G401.6 (cell line): ENCODE data around the gene SPATS2L.

Experiments
- FAIRE-seq: peaks from 2 replicates; lab custom pipeline; 2012; peaks lifted over from hg19 to GRCh38; lab: Jason Lieb, UNC

SPATS2L gene

GRCh38 chr2:200446612-200447011, 140.1 kb downstream of the SPATS2L start:
- no peak for FAIRE-seq

DNA sequence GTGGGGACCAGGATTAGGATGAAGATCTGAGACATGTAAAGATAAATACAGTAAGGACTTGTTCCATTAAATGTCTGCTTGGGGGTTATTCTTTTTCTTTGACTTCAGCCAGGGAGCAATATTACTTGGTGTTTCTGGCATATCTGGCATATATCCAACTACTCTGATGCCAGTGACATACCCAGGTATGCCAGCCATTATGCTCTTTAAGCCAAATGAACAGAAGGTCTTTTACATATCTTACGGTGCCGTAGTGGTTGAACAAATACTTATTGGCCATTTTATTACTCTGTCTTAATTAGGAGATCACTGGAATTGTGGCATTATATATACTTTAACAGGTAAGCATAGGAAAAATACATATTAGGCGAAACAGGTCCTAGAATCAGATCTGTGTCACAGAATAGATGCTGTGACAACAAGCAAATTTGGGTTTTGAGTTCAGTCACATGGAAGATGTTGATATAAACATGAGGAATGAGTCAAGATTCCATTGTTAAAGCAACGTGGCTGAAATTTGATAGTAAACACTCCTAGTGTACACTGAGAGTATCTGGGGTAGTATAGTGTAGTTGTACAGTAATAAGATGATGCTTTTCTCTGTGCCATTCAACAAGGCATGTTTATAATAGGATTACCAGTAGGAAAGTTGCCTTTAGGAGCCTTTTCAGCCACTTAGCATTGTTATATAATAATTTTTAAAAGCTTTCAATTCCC, 140.8 kb downstream of the SPATS2L start:
- no peak for FAIRE-seq

GRCh38 chr2:200448455-200448854, 142.0 kb downstream of the SPATS2L start:
- no peak for FAIRE-seq

GRCh38 chr2:200449149-200449548, 142.7 kb downstream of the SPATS2L start:
- FAIRE-seq: no peak

- no peak for FAIRE-seq
Measured at GRCh38 chr2:200450288-200450687, 143.8 kb downstream of the SPATS2L start.

GRCh38 chr2:200451511-200451910, 145.0 kb downstream of the SPATS2L start:
- FAIRE-seq: no peak

DNA sequence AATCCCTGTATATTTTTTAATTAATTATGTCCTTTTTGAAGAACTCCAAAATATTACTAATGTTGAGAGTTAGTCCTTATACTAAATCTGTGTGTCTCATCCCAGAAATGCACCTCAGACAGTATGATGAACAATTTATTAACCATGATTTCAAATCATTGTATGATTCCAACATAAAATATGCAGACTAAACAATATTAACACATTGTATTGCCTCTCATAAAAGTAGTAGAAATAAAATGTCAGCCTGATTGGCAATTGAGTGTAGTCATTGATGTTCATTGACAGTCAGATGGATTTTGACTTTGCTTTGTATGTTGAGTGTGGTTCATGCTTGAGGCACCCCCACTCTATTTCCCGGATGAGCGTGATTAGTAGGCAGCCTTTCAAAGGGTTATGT, 145.9 kb downstream of the SPATS2L start:
- FAIRE-seq: no peak

DNA sequence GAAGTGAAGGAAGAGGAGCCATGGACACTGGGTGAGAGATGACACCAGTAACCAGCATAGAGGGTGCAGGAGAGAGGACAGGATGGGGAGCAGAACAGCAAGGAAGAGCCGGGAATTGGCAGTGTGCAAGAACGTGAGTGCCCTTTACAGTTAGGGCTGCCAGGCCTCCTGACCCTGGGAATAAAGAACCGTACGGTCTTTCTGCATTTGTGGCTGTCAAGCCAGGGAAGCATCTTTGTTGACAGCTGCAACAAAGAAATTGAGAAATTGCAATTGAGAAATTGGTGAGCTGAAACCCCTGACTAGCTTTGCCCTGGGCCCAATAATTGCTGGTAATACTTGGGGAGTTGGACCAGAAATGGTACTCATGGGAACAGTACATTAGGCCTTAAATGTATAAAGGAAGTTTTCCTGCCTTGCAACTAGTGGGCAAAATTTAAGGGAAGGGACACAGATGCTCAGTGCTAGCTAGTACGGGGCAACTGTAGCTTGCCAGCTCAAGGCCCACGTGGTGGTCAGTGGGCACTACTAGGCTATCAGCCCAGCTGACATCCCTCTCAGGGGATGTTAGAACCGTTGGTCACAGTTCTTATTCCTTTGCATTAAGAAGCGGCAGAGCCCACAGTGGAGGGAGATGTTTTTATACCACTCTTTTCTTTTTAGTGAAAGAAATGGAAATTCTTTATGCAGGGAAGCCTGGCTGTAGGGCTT, 146.8 kb downstream of the SPATS2L start:
- FAIRE-seq: no peak

GRCh38 chr2:200453853-200454534, 147.5 kb downstream of the SPATS2L start:
- no peak for FAIRE-seq

GRCh38 chr2:200454927-200455801, 148.7 kb downstream of the SPATS2L start:
- FAIRE-seq: no peak

DNA sequence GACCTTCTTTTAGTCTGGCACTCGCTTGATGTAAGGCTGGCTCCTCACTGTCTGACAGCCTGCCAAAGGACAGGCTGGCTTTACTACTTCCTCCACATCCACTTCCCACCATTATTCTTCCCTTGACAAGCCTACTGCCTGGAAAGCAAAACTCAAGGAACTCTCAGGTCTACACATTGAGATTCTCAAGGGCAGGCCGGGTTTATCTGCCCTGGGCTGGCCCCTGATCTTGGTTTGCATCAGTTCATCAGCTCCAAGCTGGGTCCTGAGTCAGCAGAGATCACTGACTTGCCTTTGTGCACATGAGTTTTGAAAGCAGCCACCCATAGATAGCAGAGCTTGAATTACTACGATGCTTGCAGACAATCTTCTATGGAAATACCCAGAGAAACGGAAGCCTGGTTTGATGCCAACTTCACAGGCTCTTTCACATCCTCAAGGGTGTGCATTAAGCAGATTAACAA, 149.5 kb downstream of the SPATS2L start:
- no peak for FAIRE-seq

- FAIRE-seq: no peak
Measured at GRCh38 chr2:200456567-200456966, 150.1 kb downstream of the SPATS2L start.

GRCh38 chr2:200459101-200459500, 152.6 kb downstream of the SPATS2L start:
- FAIRE-seq: no peak

- no peak for FAIRE-seq
Measured at GRCh38 chr2:200461846-200462710, 155.6 kb downstream of the SPATS2L start.

GRCh38 chr2:200463452-200463851, 157.0 kb downstream of the SPATS2L start:
- no peak for FAIRE-seq

- FAIRE-seq: no peak
Measured at GRCh38 chr2:200466425-200467418, 160.2 kb downstream of the SPATS2L start.

GRCh38 chr2:200467806-200468681, 161.6 kb downstream of the SPATS2L start:
- no peak for FAIRE-seq

GRCh38 chr2:200469708-200470211, 163.3 kb downstream of the SPATS2L start:
- FAIRE-seq: no peak

- FAIRE-seq: no peak
Measured at GRCh38 chr2:200470230-200470629, 163.7 kb downstream of the SPATS2L start.
